Fibroblast of skin of abdomen (primary cell): Measurements from ENCODE around the gene MIPEP.
A peak's percentile ranks its signal among the peaks of the same experiment; 100 is the strongest.
"Not testable (repeated sequence)": the region's sequence is repeated elsewhere in the genome, so short reads cannot be mapped to it uniquely, and the experiment has no call there.

ENCODE experiments used
- DNase-seq: peaks from one replicate; pipeline ENCODE4 v3.0.0-alpha.2; 2013

MIPEP gene

GRCh38 chr13:23771956-23772355, 117.2 kb downstream of the MIPEP start:
- no peak for DNase-seq

- no peak for DNase-seq
These were observed 117.6 kb downstream of the MIPEP start for GRCh38 chr13:23771552-23771951.

GRCh38 chr13:23770973-23771372, 118.2 kb downstream of the MIPEP start:
- no peak for DNase-seq

- no peak for DNase-seq
These were observed 118.8 kb downstream of the MIPEP start for GRCh38 chr13:23770428-23770827.

- no peak for DNase-seq
These were observed 119.8 kb downstream of the MIPEP start for GRCh38 chr13:23769401-23769800.

GRCh38 chr13:23767838-23768237, 121.4 kb downstream of the MIPEP start:
- no peak for DNase-seq

- no peak for DNase-seq
These were observed 122.3 kb downstream of the MIPEP start for GRCh38 chr13:23766939-23767338.

GRCh38 chr13:23766283-23766682, 122.9 kb downstream of the MIPEP start:
- DNase-seq, result no peak

- DNase-seq, result no peak
These were observed 123.7 kb downstream of the MIPEP start for GRCh38 chr13:23765531-23765930.

- DNase-seq, result no peak
These were observed 125.9 kb downstream of the MIPEP start for GRCh38 chr13:23763318-23763717.

GRCh38 chr13:23761760-23762159, 127.4 kb downstream of the MIPEP start:
- DNase-seq, result not testable (repeated sequence)

GRCh38 chr13:23760000-23760399, 129.2 kb downstream of the MIPEP start:
- DNase-seq, result no peak

GRCh38 chr13:23758798-23759527, 130.2 kb downstream of the MIPEP start:
- DNase-seq, result no peak

GRCh38 chr13:23754997-23755396, 134.2 kb downstream of the MIPEP start:
- DNase-seq, result no peak

GRCh38 chr13:23754506-23754905, 134.7 kb downstream of the MIPEP start:
- DNase-seq, result no peak

GRCh38 chr13:23753458-23753857, 135.7 kb downstream of the MIPEP start:
- peak; percentile 9 for DNase-seq

GRCh38 chr13:23752111-23753001, 136.8 kb downstream of the MIPEP start:
- peak; percentile 28 for DNase-seq

- DNase-seq, result no peak
These were observed 138.0 kb downstream of the MIPEP start for GRCh38 chr13:23751195-23751594.

- no peak for DNase-seq
These were observed 138.6 kb downstream of the MIPEP start for GRCh38 chr13:23750383-23751121.

GRCh38 chr13:23749288-23749873, 139.8 kb downstream of the MIPEP start:
- DNase-seq, result no peak

- no peak for DNase-seq
These were observed 140.8 kb downstream of the MIPEP start for GRCh38 chr13:23748109-23748990.

- DNase-seq, result not testable (repeated sequence)
These were observed 143.1 kb downstream of the MIPEP start for GRCh38 chr13:23746141-23746540.
